ENCODE results near the gene NAGPA. TPM values are rescaled to one million over a fixed set of nuclear protein-coding genes. Genes with fewer than 3 reads are reported as not detected.

Gene NAGPA
- total RNA-seq, 1 donor from 2014 or later = 73.7 TPM

GRCh38 chr16:4979164-4979563 is 54.6 kb downstream of the NAGPA start:
- DNase-seq (ENCODE audit: extremely low read depth, low read depth, low spot score) = no peak

GRCh38 chr16:4976611-4977145 is 57.1 kb downstream of the NAGPA start:
- DNase-seq (ENCODE audit: extremely low read depth, low read depth, low spot score) = no peak

- no peak for DNase-seq (ENCODE audit: extremely low read depth, low read depth, low spot score)
Measured at GRCh38 chr16:4976079-4976478, 57.7 kb downstream of the NAGPA start.

Other genes with a start within 250 kb of the NAGPA start
- not detected in 2 replicates for gene SEPTIN12, start 245.6 kb downstream of the NAGPA start, total RNA-seq
- not detected in 2 replicates for gene SMIM22, start 238.6 kb downstream of the NAGPA start, total RNA-seq
- gene ROGDI, start 231.3 kb downstream of the NAGPA start, total RNA-seq = 22.4 and 31.1 TPM in 2 replicates
- gene GLYR1, start 186.6 kb downstream of the NAGPA start, total RNA-seq = 50.8 and 57.7 TPM in 2 replicates
- 41.1 and 50.1 TPM in 2 replicates for gene UBN1, start 186.5 kb downstream of the NAGPA start, total RNA-seq
- 0.18 and 1.3 TPM in 2 replicates for gene PPL, start 96.8 kb downstream of the NAGPA start, total RNA-seq
- not detected in 2 replicates for gene SEC14L5, start 75.6 kb downstream of the NAGPA start, total RNA-seq
- 0.35 TPM in 1 of 2 replicates, not detected in the other for gene C16orf89, start 32.0 kb upstream of the NAGPA start, total RNA-seq
- 26.4 and 27.7 TPM in 2 replicates for gene ALG1, start 37.9 kb upstream of the NAGPA start, total RNA-seq
- 8.9 and 9.6 TPM in 2 replicates for gene EEF2KMT, start 63.9 kb upstream of the NAGPA start, total RNA-seq

Measured in glomerular endothelial cell (primary cell).